GM23338 (cell line): ENCODE measurements around the gene CEBPG. TPM values are rescaled to one million over a fixed set of nuclear protein-coding genes. Genes with fewer than 3 reads are reported as not detected.

Source experiments
- CREB1 ChIP-seq: fragments of 250-450 bp; sonication (Bioruptor Pico); IDR thresholded peaks from 2 replicates; pipeline ENCODE4 v1.5.0; 2020; ENCODE audit warnings: low read depth, mild to moderate bottlenecking, moderate library complexity
- CTCF ChIP-seq, 2 experiments: fragments of 200-600 bp in 1 of 2; sonication (generic) in 1 of 2; conservative IDR thresholded peaks; 2 replicates each; pipeline versions ENCODE4 v1.5.1 to v1.6.1; 2016 to 2017; ENCODE audit warnings: antibody characterized with exemption in 2 of 2, low read depth in 2 of 2, mild to moderate bottlenecking in 2 of 2, moderate library complexity in 1 of 2
- JUNB ChIP-seq: IDR thresholded peaks from one replicate; pipeline ENCODE4 v1.6.1; 2016; ENCODE audit warnings: antibody characterized with exemption; ENCODE audit not compliant: unreplicated experiment
- NANOG ChIP-seq: IDR thresholded peaks from 2 replicates; pipeline ENCODE4 v1.6.1; 2016; ENCODE audit warnings: antibody characterized with exemption, borderline replicate concordance
- POLR2AphosphoS5 ChIP-seq: IDR thresholded peaks from 2 replicates; pipeline ENCODE4 v1.6.1; 2016; ENCODE audit warnings: antibody characterized with exemption, low read depth
- REST ChIP-seq: IDR thresholded peaks from one replicate; pipeline ENCODE4 v1.6.1; 2018; ENCODE audit warnings: antibody characterized with exemption; ENCODE audit not compliant: unreplicated experiment
- STAT1 ChIP-seq: IDR thresholded peaks from one replicate; pipeline ENCODE4 v1.6.1; 2016; ENCODE audit warnings: antibody characterized with exemption; ENCODE audit not compliant: unreplicated experiment
- ZNF114 ChIP-seq: fragments of 250-450 bp; sonication (Bioruptor Pico); IDR thresholded peaks from 2 replicates; pipeline ENCODE4 v1.5.0; 2020; ENCODE audit warnings: mild to moderate bottlenecking, moderate library complexity
- ZNF331 ChIP-seq: fragments of 250-450 bp; sonication (Bioruptor Pico); IDR thresholded peaks from 2 replicates; pipeline ENCODE4 v1.5.0; 2020; ENCODE audit warnings: low read depth, mild to moderate bottlenecking, moderate library complexity
- polyA plus RNA-seq: library from polyadenylated mRNA; unstranded; fragments of >200 nt; fragmentation: Nextera tagmentation; extraction: Ambion mirVana; gene quantifications from 2 replicates; pipeline ENCODE4 v1.2.1, GENCODE V29; 2016
- total RNA-seq: library from RNA; depleted of rRNA; stranded (reverse); fragments of >200 nt; shearing (Covaris generic); gene quantifications from 2 replicates; pipeline ENCODE4 v1.2.3, GENCODE V29; 2014
- TF ChIP-seq, protein P1 (sequence below): fragments of 250-450 bp; sonication (Bioruptor Pico); IDR thresholded peaks from 2 replicates; pipeline ENCODE4 v1.5.0; 2020; ENCODE audit warnings: mild to moderate bottlenecking, moderate library complexity

The CEBPG gene
- total and polyA plus RNA-seq, 2 experiments from 2014 or later = 25.9 to 50.2 TPM

- TF ChIP-seq, protein P1, sequence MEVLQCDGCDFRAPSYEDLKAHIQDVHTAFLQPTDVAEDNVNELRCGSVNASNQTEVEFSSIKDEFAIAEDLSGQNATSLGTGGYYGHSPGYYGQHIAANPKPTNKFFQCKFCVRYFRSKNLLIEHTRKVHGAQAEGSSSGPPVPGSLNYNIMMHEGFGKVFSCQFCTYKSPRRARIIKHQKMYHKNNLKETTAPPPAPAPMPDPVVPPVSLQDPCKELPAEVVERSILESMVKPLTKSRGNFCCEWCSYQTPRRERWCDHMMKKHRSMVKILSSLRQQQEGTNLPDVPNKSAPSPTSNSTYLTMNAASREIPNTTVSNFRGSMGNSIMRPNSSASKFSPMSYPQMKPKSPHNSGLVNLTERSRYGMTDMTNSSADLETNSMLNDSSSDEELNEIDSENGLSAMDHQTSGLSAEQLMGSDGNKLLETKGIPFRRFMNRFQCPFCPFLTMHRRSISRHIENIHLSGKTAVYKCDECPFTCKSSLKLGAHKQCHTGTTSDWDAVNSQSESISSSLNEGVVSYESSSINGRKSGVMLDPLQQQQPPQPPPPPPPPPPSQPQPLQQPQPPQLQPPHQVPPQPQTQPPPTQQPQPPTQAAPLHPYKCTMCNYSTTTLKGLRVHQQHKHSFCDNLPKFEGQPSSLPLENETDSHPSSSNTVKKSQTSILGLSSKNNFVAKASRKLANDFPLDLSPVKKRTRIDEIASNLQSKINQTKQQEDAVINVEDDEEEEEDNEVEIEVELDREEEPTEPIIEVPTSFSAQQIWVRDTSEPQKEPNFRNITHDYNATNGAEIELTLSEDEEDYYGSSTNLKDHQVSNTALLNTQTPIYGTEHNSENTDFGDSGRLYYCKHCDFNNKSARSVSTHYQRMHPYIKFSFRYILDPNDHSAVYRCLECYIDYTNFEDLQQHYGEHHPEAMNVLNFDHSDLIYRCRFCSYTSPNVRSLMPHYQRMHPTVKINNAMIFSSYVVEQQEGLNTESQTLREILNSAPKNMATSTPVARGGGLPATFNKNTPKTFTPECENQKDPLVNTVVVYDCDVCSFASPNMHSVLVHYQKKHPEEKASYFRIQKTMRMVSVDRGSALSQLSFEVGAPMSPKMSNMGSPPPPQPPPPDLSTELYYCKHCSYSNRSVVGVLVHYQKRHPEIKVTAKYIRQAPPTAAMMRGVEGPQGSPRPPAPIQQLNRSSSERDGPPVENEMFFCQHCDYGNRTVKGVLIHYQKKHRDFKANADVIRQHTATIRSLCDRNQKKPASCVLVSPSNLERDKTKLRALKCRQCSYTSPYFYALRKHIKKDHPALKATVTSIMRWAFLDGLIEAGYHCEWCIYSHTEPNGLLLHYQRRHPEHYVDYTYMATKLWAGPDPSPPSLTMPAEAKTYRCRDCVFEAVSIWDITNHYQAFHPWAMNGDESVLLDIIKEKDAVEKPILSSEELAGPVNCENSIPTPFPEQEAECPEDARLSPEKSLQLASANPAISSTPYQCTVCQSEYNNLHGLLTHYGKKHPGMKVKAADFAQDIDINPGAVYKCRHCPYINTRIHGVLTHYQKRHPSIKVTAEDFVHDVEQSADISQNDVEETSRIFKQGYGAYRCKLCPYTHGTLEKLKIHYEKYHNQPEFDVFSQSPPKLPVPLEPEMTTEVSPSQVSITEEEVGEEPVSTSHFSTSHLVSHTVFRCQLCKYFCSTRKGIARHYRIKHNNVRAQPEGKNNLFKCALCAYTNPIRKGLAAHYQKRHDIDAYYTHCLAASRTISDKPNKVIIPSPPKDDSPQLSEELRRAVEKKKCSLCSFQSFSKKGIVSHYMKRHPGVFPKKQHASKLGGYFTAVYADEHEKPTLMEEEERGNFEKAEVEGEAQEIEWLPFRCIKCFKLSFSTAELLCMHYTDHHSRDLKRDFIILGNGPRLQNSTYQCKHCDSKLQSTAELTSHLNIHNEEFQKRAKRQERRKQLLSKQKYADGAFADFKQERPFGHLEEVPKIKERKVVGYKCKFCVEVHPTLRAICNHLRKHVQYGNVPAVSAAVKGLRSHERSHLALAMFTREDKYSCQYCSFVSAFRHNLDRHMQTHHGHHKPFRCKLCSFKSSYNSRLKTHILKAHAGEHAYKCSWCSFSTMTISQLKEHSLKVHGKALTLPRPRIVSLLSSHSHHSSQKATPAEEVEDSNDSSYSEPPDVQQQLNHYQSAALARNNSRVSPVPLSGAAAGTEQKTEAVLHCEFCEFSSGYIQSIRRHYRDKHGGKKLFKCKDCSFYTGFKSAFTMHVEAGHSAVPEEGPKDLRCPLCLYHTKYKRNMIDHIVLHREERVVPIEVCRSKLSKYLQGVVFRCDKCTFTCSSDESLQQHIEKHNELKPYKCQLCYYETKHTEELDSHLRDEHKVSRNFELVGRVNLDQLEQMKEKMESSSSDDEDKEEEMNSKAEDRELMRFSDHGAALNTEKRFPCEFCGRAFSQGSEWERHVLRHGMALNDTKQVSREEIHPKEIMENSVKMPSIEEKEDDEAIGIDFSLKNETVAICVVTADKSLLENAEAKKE (CRISPR knock-in tag) = no peak
- TF ChIP-seq NANOG (no peak), REST (no peak), ZNF114 (CRISPR knock-in tag) (no peak), CTCF (conservative IDR thresholded peaks at IDR 0.05; ENCODE audit: low read depth in 2 of 2) (no peak), ZNF331 (CRISPR knock-in tag) (no peak), POLR2AphosphoS5 (no peak), CREB1 (CRISPR knock-in tag) (no peak), JUNB (no peak), STAT1 (no peak)
Observed at GRCh38 chr19:33412601-33413425, 39.3 kb downstream of the CEBPG start (continued).
